AG04450 (cell line): ENCODE results near the gene NXPH2. TPM values are rescaled to one million over a fixed set of nuclear protein-coding genes. Genes with fewer than 3 reads are reported as not detected.

Experiments used
- CTCF ChIA-PET: fragments of 300-600, 350-600 bp; formaldehyde crosslinking; extraction: SDS; loops from one replicate; lab custom pipeline; 2022; ENCODE audit warnings: antibody characterized with exemption, inconsistent platforms; lab: Charles Lee
- POLR2A ChIA-PET: fragments of 350-600 bp; formaldehyde crosslinking; extraction: SDS; loops from one replicate; lab custom pipeline; 2021; ENCODE audit warnings: antibody characterized with exemption, inconsistent platforms; lab: Yijun Ruan, JAX
- DNase-seq: peaks from one replicate; pipeline ENCODE4 v3.0.0-alpha.2; 2011; ENCODE audit warnings: low read depth, low spot score
- H3K27ac ChIP-seq: one replicate; pipeline ENCODE4 v1.5.1; 2012; ENCODE audit warnings: low read depth, low read length, control low read depth
- H3K27me3 ChIP-seq: one replicate; pipeline ENCODE4 v1.6.0; 2012; ENCODE audit warnings: low read length; ENCODE audit not compliant: control insufficient read depth, insufficient read depth
- H3K4me3 ChIP-seq: 2 replicates; pipeline ENCODE4 v1.5.1; 2011; ENCODE audit warnings: mild to moderate bottlenecking, low read depth, low read length, control low read depth
- H3K9me3 ChIP-seq: 2 replicates; pipeline ENCODE4 v1.5.1; 2012; ENCODE audit warnings: low read length; ENCODE audit not compliant: control insufficient read depth, insufficient read depth
- polyA plus RNA-seq: library from polyadenylated mRNA; depleted of rRNA; stranded (reverse); fragments of >200 nt; gene quantifications from 2 replicates; pipeline ENCODE4 v1.2.3, GENCODE V29; 2011
- TF ChIP-seq, protein P1 (sequence below): IDR thresholded peaks from 2 replicates; pipeline ENCODE4 v1.5.1; 2011; ENCODE audit warnings: low read depth, low read length, control low read depth, inconsistent platforms

The NXPH2 gene
- polyA plus RNA-seq, 1 experiment = not detected

DNA sequence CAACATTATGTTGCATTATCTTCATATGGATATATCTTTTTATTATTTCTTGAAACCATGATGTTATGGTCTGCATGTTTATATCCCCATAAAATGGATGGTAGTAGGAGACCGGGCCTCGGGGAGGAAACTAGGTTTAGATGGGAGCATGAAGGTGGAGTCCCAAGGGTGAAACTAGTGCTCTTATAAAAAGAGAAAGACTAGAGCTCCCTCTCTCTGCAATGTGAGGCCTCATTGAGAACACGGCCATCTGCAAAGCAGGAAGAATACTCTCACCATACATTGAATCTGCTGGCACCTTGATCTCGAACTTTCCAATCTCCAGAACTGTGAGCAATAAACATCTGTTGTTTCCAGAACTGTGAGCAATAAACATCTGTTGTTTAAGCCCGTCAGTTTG is 64.0 kb downstream of the NXPH2 start:
- ChIA-PET CTCF (interaction anchor here (0.6 kb wide), 1 partner anchor 117 kb away, joined by 3 read pairs; no protein-coding TSS in a partner anchor), POLR2A (no interaction called here)
- Histone ChIP-seq H3K9me3 (no peaks in the 10 kb centered on the region), H3K4me3 (no peak overlapping the region), H3K27ac (no peak overlapping the region), H3K27me3 (peaks cover 2% of the 10 kb centered on the region)
- TF ChIP-seq, protein P1, sequence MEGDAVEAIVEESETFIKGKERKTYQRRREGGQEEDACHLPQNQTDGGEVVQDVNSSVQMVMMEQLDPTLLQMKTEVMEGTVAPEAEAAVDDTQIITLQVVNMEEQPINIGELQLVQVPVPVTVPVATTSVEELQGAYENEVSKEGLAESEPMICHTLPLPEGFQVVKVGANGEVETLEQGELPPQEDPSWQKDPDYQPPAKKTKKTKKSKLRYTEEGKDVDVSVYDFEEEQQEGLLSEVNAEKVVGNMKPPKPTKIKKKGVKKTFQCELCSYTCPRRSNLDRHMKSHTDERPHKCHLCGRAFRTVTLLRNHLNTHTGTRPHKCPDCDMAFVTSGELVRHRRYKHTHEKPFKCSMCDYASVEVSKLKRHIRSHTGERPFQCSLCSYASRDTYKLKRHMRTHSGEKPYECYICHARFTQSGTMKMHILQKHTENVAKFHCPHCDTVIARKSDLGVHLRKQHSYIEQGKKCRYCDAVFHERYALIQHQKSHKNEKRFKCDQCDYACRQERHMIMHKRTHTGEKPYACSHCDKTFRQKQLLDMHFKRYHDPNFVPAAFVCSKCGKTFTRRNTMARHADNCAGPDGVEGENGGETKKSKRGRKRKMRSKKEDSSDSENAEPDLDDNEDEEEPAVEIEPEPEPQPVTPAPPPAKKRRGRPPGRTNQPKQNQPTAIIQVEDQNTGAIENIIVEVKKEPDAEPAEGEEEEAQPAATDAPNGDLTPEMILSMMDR = 0 out of 2 replicates have a peak, but pooled peaks have one; percentile 7
- DNase-seq = no peak

DNA sequence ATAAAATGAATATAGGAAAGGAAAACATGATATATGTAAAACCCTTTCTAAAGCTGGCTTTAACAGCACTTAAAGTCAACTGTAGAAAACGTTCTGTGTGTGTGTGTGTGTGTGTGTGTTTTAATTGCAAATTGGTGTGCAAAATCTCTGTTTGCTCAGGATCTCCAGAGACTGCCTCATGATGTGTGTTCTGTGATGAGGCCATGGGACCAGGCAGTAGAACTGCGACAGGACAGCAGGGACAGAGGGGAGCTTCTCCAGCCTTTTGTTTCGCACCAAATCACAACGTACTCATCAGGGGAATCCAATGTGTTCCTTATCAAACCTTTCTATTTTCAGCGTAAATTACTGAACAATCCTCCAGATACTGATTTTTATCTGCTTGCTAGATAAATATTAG is 66.7 kb downstream of the NXPH2 start:
- POLR2A ChIA-PET = no interaction called here
- CTCF ChIA-PET = interaction anchor here (0.5 kb wide), 1 partner anchor 1764 kb away, joined by 4 read pairs; no protein-coding TSS in a partner anchor
- Histone ChIP-seq H3K27ac (no peak overlapping the region), H3K27me3 (peaks cover 2% of the 10 kb centered on the region), H3K4me3 (no peak overlapping the region), H3K9me3 (no peaks in the 10 kb centered on the region)
- DNase-seq = no peak
- TF ChIP-seq, protein P1 = no peak

DNA sequence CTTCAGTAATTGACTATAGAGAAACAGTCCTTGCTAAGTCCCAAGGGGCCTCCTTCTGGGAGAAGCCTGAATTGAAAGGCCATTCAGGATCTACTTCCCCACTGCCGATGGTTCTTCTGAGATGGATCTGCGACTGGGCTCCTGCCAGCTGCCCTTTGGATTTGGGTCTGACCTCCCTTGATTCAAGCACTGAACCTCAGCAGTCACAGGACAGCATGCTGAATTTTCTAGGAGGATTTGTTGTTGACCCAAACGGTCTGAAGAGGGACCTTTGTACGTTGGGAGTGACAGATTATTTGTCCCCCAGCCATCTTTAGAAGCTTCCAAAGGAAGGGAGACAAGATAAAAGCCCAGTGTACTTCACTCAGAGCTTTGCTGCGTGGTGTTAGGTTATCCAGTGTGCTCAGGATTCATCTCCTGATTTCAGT is 67.1 kb downstream of the NXPH2 start:
- no peak overlapping the region for H3K27ac ChIP-seq
- H3K4me3 ChIP-seq = no peak overlapping the region
- ChIA-PET POLR2A (no interaction called here), CTCF (no interaction called here)
- no peaks in the 10 kb centered on the region for H3K9me3 ChIP-seq
- TF ChIP-seq, protein P1 = no peak
- H3K27me3 ChIP-seq = peaks cover 2% of the 10 kb centered on the region
- no peak for DNase-seq

DNA sequence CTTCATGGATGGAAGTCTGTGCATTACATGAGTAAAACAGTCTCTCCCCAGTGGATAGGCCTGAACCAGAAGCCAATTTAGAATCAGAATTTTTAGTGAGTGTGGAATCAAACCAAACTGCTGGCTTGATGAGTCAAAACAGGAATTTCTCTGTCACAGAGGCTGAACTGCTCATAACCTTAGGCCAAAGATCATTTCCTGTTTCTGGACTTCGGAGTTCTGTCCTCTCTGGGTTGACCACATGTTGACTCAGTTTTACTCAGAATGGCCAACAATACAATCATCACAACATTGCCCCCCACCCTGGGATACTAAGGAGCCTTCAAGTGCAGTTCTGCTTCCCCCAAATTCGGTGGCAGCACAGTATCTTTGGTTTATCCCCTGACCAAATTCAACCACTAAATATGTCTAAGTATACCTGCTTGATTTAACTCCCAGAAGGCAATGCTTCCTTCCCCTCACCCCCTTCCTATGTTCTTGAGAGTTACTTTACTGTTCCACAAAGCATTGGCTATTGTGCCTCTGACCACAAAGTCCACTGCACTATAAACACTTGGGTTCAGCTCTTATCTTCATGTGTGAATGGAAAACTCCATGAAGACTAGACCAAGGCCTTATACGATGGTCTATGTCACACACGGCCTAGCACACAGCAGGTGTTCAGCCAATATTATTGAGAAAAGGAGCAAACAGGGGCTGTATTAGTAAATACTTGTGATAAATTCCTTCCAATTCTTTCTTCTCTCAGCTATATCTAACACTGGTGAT is 67.8 kb downstream of the NXPH2 start:
- Histone ChIP-seq H3K27me3 (peaks cover 2% of the 10 kb centered on the region), H3K27ac (no peak overlapping the region), H3K9me3 (no peaks in the 10 kb centered on the region), H3K4me3 (no peak overlapping the region)
- TF ChIP-seq, protein P1 = no peak
- no peak for DNase-seq
- POLR2A ChIA-PET = no interaction called here
- CTCF ChIA-PET = no interaction called here

DNA sequence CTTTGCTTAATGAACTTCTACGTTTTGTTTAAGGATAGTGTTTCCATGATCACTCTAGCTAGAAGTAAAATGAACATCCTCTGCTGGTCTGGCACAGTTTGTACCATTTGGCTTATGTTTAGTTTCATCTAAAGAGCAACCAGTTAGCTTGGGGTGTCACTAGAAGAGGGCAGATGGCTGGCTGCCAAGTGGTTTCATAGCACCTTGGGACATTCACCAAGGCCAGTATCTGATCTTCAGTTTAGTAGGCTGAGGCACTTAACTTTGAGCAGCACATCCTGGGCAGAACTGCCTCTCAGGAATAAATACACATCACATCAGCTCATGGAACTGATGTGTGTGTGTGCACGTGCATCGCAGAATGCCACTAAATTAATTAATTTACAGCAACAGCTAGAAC is 68.4 kb downstream of the NXPH2 start:
- Histone ChIP-seq H3K9me3 (no peaks in the 10 kb centered on the region), H3K27ac (no peak overlapping the region), H3K27me3 (peaks cover 2% of the 10 kb centered on the region), H3K4me3 (no peak overlapping the region)
- TF ChIP-seq, protein P1 = no peak
- no peak for DNase-seq
- ChIA-PET POLR2A (no interaction called here), CTCF (no interaction called here)
